Fibroblast of lung (primary cell): Measurements from ENCODE around the gene AFAP1L2. TPM values are rescaled to one million over a fixed set of nuclear protein-coding genes. Genes with fewer than 3 reads are reported as not detected.

Source experiments
- DNase-seq, 2 donors: peaks; one replicate each; pipeline versions ENCODE4 v3.0.0 to v3.0.0-alpha.2; 2010; ENCODE audit warnings: low read depth in 2 of 2
- H2AFZ ChIP-seq: 2 replicates; pipeline ENCODE4 v1.5.1; 2012; ENCODE audit warnings: low read length, control low read depth, inconsistent platforms
- H3K27ac ChIP-seq: 2 replicates; pipeline ENCODE4 v1.5.1; 2011; ENCODE audit warnings: low read length, control low read depth; ENCODE audit not compliant: insufficient read depth
- H3K27me3 ChIP-seq: 2 replicates; pipeline ENCODE4 v1.5.1; 2011; ENCODE audit warnings: mild to moderate bottlenecking, low read length; ENCODE audit not compliant: control insufficient read depth, insufficient read depth
- H3K36me3 ChIP-seq: 2 replicates; pipeline ENCODE4 v1.5.1; 2011; ENCODE audit warnings: low read length; ENCODE audit not compliant: control insufficient read depth, insufficient read depth
- H3K4me1 ChIP-seq: 2 replicates; pipeline ENCODE4 v1.5.1; 2011; ENCODE audit warnings: low read length; ENCODE audit not compliant: control insufficient read depth, insufficient read depth; ENCODE audit errors: extremely low read depth
- H3K4me2 ChIP-seq: 2 replicates; pipeline ENCODE4 v1.5.1; 2011; ENCODE audit warnings: low read length, control low read depth; ENCODE audit not compliant: insufficient read depth; ENCODE audit errors: extremely low read depth
- H3K4me3 ChIP-seq, 4 experiments: fragments of 200-600 bp in 1 of 4; sonication (generic) in 1 of 4; replicated peaks in 1 of 4; 2 replicates each; pipeline ENCODE4 v1.5.1; 2011 to 2016; ENCODE audit warnings: low read length in 4 of 4, low read depth in 3 of 4, mild to moderate bottlenecking in 3 of 4, control low read depth in 2 of 4, inconsistent platforms in 1 of 4, mixed read lengths in 1 of 4; ENCODE audit not compliant: insufficient read depth in 1 of 4; ENCODE audit errors: control extremely low read depth in 1 of 4
- H3K79me2 ChIP-seq: 2 replicates; pipeline ENCODE4 v1.5.1; 2012; ENCODE audit warnings: mild to moderate bottlenecking, low read length, inconsistent platforms; ENCODE audit not compliant: control insufficient read depth, insufficient read depth
- H3K9ac ChIP-seq: 2 replicates; pipeline ENCODE4 v1.5.1; 2011; ENCODE audit warnings: mild to moderate bottlenecking, low read length, control low read depth; ENCODE audit not compliant: insufficient read depth
- H3K9me3 ChIP-seq: 2 replicates; pipeline ENCODE4 v1.5.1; 2012; ENCODE audit warnings: low read depth, low read length; ENCODE audit not compliant: control insufficient read depth, insufficient read depth
- H4K20me1 ChIP-seq: 2 replicates; pipeline ENCODE4 v1.5.1; 2011; ENCODE audit warnings: low read length; ENCODE audit not compliant: control insufficient read depth, insufficient read depth; ENCODE audit errors: extremely low read depth
- EZH2 ChIP-seq: IDR thresholded peaks from 2 replicates; pipeline ENCODE4 v1.5.1; 2012; ENCODE audit warnings: low read length, control low read depth, mild to moderate bottlenecking; ENCODE audit errors: missing control alignments
- polyA plus RNA-seq, 2 donors: library from polyadenylated mRNA; depleted of rRNA in 1 of 2; stranded (reverse) in 1 of 2; unstranded in 1 of 2; fragments of >200 nt; gene quantifications; 2 replicates each; pipeline ENCODE4 v1.2.1, GENCODE V29; 2011 to 2012; ENCODE audit warnings: missing spikeins in 1 of 2
- total RNA-seq: library from RNA; depleted of rRNA; stranded (reverse); fragments of >200 nt; gene quantifications from 2 replicates; pipeline ENCODE4 v1.2.1, GENCODE V29; 2014
- TF ChIP-seq, protein P1 (sequence below), 2 donors: IDR thresholded peaks in 1 of 2; conservative IDR thresholded peaks in 1 of 2; 1 replicate in 1 of 2; 2 replicates in 1 of 2; pipeline ENCODE4 v1.5.1; 2011 to 2012; ENCODE audit warnings: low read length in 2 of 2, control low read depth in 1 of 2, inconsistent platforms in 1 of 2, low read depth in 1 of 2, mild to moderate bottlenecking in 1 of 2

Gene AFAP1L2
- total and polyA plus RNA-seq, 2 donors (not counting 1 experiment from before 2014, with no cell fraction given) = 0.17 to 9.6 TPM

DNA sequence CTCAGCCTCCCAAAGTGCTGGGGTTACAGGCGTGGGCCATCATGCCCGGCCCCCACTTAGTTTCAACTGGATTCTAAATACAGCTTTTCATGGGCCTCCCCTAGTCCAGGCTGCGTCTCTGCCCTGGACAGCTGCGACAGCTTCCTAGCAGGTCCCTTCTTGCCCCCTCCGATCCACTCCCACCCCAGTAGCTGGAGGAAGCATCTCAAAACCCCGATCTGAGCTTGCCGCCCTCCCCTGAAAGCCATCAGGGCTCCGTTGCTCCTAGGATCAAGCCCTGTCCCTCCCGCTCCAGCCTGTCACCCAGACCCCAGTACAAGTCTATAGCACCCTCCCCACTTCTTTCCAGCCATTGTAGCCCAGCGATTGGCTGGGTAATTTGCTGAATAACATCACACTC lies 100.7 kb downstream of the AFAP1L2 start:
- peaks cover 3% of the 10 kb centered on the region for H3K27me3 ChIP-seq
- H3K36me3 ChIP-seq = no peaks in the 10 kb centered on the region
- peak overlapping the region; percentile 36 for H2AFZ ChIP-seq
- H3K9ac ChIP-seq = no peak overlapping the region
- no peak overlapping the region for H3K27ac ChIP-seq
- TF ChIP-seq, protein P1, sequence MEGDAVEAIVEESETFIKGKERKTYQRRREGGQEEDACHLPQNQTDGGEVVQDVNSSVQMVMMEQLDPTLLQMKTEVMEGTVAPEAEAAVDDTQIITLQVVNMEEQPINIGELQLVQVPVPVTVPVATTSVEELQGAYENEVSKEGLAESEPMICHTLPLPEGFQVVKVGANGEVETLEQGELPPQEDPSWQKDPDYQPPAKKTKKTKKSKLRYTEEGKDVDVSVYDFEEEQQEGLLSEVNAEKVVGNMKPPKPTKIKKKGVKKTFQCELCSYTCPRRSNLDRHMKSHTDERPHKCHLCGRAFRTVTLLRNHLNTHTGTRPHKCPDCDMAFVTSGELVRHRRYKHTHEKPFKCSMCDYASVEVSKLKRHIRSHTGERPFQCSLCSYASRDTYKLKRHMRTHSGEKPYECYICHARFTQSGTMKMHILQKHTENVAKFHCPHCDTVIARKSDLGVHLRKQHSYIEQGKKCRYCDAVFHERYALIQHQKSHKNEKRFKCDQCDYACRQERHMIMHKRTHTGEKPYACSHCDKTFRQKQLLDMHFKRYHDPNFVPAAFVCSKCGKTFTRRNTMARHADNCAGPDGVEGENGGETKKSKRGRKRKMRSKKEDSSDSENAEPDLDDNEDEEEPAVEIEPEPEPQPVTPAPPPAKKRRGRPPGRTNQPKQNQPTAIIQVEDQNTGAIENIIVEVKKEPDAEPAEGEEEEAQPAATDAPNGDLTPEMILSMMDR (conservative IDR thresholded peaks at IDR 0.05 in 1 of 2, IDR thresholded peaks at IDR 0.05 in 1 of 2; ENCODE audit: low read depth in 1 of 2, low read length in 2 of 2) = no peak
- TF ChIP-seq EZH2 = no peak
- H3K9me3 ChIP-seq = no peaks in the 10 kb centered on the region
- H3K4me2 ChIP-seq = no peak overlapping the region
- no peak overlapping the region for H3K4me3 ChIP-seq
- H3K4me1 ChIP-seq = peaks cover 11% of the 10 kb centered on the region
- H3K79me2 ChIP-seq = no peaks in the 10 kb centered on the region
- DNase-seq = no peak
- H4K20me1 ChIP-seq = no peaks in the 10 kb centered on the region

DNA sequence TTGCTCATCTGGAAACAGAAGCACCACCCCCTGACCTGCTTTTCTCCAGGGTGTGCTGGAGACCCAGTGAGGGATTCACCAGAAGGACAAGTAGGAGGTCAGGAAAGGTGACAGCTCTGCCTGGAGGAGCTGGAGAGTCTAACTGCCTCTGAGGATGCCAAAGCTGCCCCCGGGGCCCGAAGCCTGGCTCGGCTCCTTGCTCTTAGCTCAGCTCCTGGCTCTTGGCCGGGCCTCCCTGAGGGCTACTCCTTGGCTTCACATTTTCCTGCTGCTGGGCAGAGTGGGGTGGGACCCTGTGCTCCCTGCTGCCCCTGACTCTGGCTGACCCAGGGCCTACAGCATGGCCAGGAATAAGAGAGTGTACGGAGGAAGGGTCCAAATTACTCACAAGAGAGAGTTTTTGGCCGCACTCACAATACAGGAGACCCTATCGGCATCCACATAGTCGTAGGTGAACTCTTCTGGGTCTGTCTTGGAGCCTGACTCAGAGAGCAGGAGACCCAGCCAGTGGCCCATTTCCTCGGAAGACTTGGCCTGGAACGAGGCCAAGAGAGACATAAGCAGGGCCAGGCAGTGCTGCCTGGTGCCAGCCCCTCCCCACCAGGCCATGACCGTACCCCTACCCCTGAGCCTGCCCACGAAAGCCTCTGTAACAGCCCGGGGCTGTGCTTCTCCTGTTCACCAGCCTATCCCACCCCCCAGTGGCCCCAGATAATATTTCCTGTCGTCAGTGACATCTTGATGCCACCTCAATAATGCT lies 102.2 kb downstream of the AFAP1L2 start:
- Histone ChIP-seq H3K36me3 (no peaks in the 10 kb centered on the region), H3K4me1 (peaks cover 11% of the 10 kb centered on the region), H3K4me2 (no peak overlapping the region), H3K9ac (no peak overlapping the region), H3K4me3 (no peak overlapping the region), H3K9me3 (no peaks in the 10 kb centered on the region), H3K79me2 (no peaks in the 10 kb centered on the region), H2AFZ (no peak overlapping the region), H3K27ac (no peak overlapping the region), H3K27me3 (peaks cover 3% of the 10 kb centered on the region), H4K20me1 (no peaks in the 10 kb centered on the region)
- no peak for TF ChIP-seq EZH2
- TF ChIP-seq, protein P1 (conservative IDR thresholded peaks at IDR 0.05 in 1 of 2, IDR thresholded peaks at IDR 0.05 in 1 of 2; ENCODE audit: low read depth in 1 of 2, low read length in 2 of 2) = no peak
- no peak for DNase-seq

DNA sequence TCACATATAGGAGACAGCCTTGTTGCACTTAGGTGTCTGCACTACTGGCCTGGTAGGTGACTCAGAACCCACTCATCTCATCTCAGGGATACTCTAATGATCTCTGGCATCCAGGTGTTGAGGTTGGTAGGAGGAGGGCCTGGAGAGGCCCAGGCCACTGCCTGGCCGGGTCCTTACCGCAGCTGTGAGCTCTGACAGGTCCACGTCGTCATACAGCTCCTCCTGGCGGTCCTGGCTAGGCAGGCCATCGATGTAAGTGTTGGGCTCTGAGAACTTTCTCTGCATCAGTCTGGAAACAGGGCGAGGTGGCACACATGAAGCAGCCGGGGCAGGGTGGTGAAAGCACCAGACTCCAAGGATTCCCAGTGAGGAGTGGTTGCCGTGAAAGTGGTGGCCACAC lies 103.1 kb downstream of the AFAP1L2 start:
- TF ChIP-seq EZH2 = no peak
- TF ChIP-seq, protein P1 (conservative IDR thresholded peaks at IDR 0.05 in 1 of 2, IDR thresholded peaks at IDR 0.05 in 1 of 2; ENCODE audit: low read depth in 1 of 2, low read length in 2 of 2) = no peak
- H3K4me1 ChIP-seq = peaks cover 4% of the 10 kb centered on the region
- no peak overlapping the region for H3K4me2 ChIP-seq
- H3K79me2 ChIP-seq = no peaks in the 10 kb centered on the region
- no peaks in the 10 kb centered on the region for H3K36me3 ChIP-seq
- no peak overlapping the region for H2AFZ ChIP-seq
- H3K9me3 ChIP-seq = no peaks in the 10 kb centered on the region
- H3K4me3 ChIP-seq = no peak overlapping the region
- H3K27ac ChIP-seq = no peak overlapping the region
- H3K27me3 ChIP-seq = peaks cover 3% of the 10 kb centered on the region
- no peak overlapping the region for H3K9ac ChIP-seq
- no peak for DNase-seq
- no peaks in the 10 kb centered on the region for H4K20me1 ChIP-seq
